ENCODE results near the gene PSMD2.

The PSMD2 gene

GRCh38 chr3:184282941-184283340, 16.1 kb upstream of the PSMD2 start:
- Histone ChIP-seq H3K9me3 (ENCODE audit: control insufficient read depth, low read length) (no peaks in the 10 kb centered on the region), H3K27me3 (ENCODE audit: control insufficient read depth, insufficient read depth, low read length, poor library complexity, severe bottlenecking) (peaks cover 10% of the 10 kb centered on the region), H3K36me3 (ENCODE audit: control insufficient read depth, insufficient read depth, low read length) (no peaks in the 10 kb centered on the region), H3K27ac (ENCODE audit: insufficient read depth, low read depth, low read length, poor library complexity, severe bottlenecking) (no peak overlapping the region), H3K4me3 (ENCODE audit: insufficient read depth, low read depth, low read length) (no peak overlapping the region), H3K4me1 (ENCODE audit: control insufficient read depth, insufficient read depth, low read length) (no peaks in the 10 kb centered on the region)
- WGBS, 2 experiments: 90 to 91% methylated on average over 4 of the region's 4 CpGs

- Histone ChIP-seq H3K4me3 (ENCODE audit: insufficient read depth, low read depth, low read length) (no peak overlapping the region), H3K9me3 (ENCODE audit: control insufficient read depth, low read length) (no peaks in the 10 kb centered on the region), H3K27me3 (ENCODE audit: control insufficient read depth, insufficient read depth, low read length, poor library complexity, severe bottlenecking) (peaks cover 3% of the 10 kb centered on the region), H3K27ac (ENCODE audit: insufficient read depth, low read depth, low read length, poor library complexity, severe bottlenecking) (no peak overlapping the region), H3K4me1 (ENCODE audit: control insufficient read depth, insufficient read depth, low read length) (no peaks in the 10 kb centered on the region), H3K36me3 (ENCODE audit: control insufficient read depth, insufficient read depth, low read length) (no peaks in the 10 kb centered on the region)
- WGBS, 2 experiments: 93 to 96% methylated on average over 8 of the region's 8 CpGs
Observed at GRCh38 chr3:184283681-184284080, 15.4 kb upstream of the PSMD2 start.

GRCh38 chr3:184284696-184285095, 14.3 kb upstream of the PSMD2 start:
- Histone ChIP-seq H3K36me3 (ENCODE audit: control insufficient read depth, insufficient read depth, low read length) (no peaks in the 10 kb centered on the region), H3K9me3 (ENCODE audit: control insufficient read depth, low read length) (no peaks in the 10 kb centered on the region), H3K27me3 (ENCODE audit: control insufficient read depth, insufficient read depth, low read length, poor library complexity, severe bottlenecking) (no peaks in the 10 kb centered on the region), H3K27ac (ENCODE audit: insufficient read depth, low read depth, low read length, poor library complexity, severe bottlenecking) (no peak overlapping the region), H3K4me1 (ENCODE audit: control insufficient read depth, insufficient read depth, low read length) (no peaks in the 10 kb centered on the region), H3K4me3 (ENCODE audit: insufficient read depth, low read depth, low read length) (no peak overlapping the region)
- 7% methylated on average over 4 of the region's 4 CpGs for WGBS, 2 experiments

GRCh38 chr3:184289426-184289938, 9.6 kb upstream of the PSMD2 start:
- H3K27ac ChIP-seq (ENCODE audit: insufficient read depth, low read depth, low read length, poor library complexity, severe bottlenecking): no peak overlapping the region
- no peaks in the 10 kb centered on the region for H3K36me3 ChIP-seq (ENCODE audit: control insufficient read depth, insufficient read depth, low read length)
- 23 to 24% methylated on average over 10 of the region's 10 CpGs for WGBS, 2 experiments
- no peak overlapping the region for H3K4me3 ChIP-seq (ENCODE audit: insufficient read depth, low read depth, low read length)
- H3K9me3 ChIP-seq (ENCODE audit: control insufficient read depth, low read length): no peaks in the 10 kb centered on the region
- no peaks in the 10 kb centered on the region for H3K4me1 ChIP-seq (ENCODE audit: control insufficient read depth, insufficient read depth, low read length)
- no peaks in the 10 kb centered on the region for H3K27me3 ChIP-seq (ENCODE audit: control insufficient read depth, insufficient read depth, low read length, poor library complexity, severe bottlenecking)

- no peak overlapping the region for H3K4me3 ChIP-seq (ENCODE audit: insufficient read depth, low read depth, low read length)
- H3K27me3 ChIP-seq (ENCODE audit: control insufficient read depth, insufficient read depth, low read length, poor library complexity, severe bottlenecking): peaks cover 3% of the 10 kb centered on the region
Observed at GRCh38 chr3:184290331-184290730, 8.7 kb upstream of the PSMD2 start.

GRCh38 chr3:184291044-184291737, 7.8 kb upstream of the PSMD2 start:
- no peak overlapping the region for H3K27ac ChIP-seq (ENCODE audit: insufficient read depth, low read depth, low read length, poor library complexity, severe bottlenecking)
- H3K36me3 ChIP-seq (ENCODE audit: control insufficient read depth, insufficient read depth, low read length): no peaks in the 10 kb centered on the region
- H3K4me3 ChIP-seq (ENCODE audit: insufficient read depth, low read depth, low read length): no peak overlapping the region
- peaks cover 3% of the 10 kb centered on the region for H3K27me3 ChIP-seq (ENCODE audit: control insufficient read depth, insufficient read depth, low read length, poor library complexity, severe bottlenecking)
- 92 to 93% methylated on average over 22 of the region's 22 CpGs for WGBS, 2 experiments
- H3K4me1 ChIP-seq (ENCODE audit: control insufficient read depth, insufficient read depth, low read length): no peaks in the 10 kb centered on the region
- H3K9me3 ChIP-seq (ENCODE audit: control insufficient read depth, low read length): no peaks in the 10 kb centered on the region

More at GRCh38 chr3:184290331-184290730, 8.7 kb upstream of the PSMD2 start:
- Histone ChIP-seq H3K9me3 (ENCODE audit: control insufficient read depth, low read length) (no peaks in the 10 kb centered on the region), H3K27ac (ENCODE audit: insufficient read depth, low read depth, low read length, poor library complexity, severe bottlenecking) (no peak overlapping the region), H3K4me1 (ENCODE audit: control insufficient read depth, insufficient read depth, low read length) (no peaks in the 10 kb centered on the region), H3K36me3 (ENCODE audit: control insufficient read depth, insufficient read depth, low read length) (no peaks in the 10 kb centered on the region)
- WGBS, 2 experiments: 84 to 87% methylated on average over 10 of the region's 10 CpGs

- H3K27ac ChIP-seq (ENCODE audit: insufficient read depth, low read depth, low read length, poor library complexity, severe bottlenecking): no peak overlapping the region
- no peaks in the 10 kb centered on the region for H3K36me3 ChIP-seq (ENCODE audit: control insufficient read depth, insufficient read depth, low read length)
- peaks cover 3% of the 10 kb centered on the region for H3K27me3 ChIP-seq (ENCODE audit: control insufficient read depth, insufficient read depth, low read length, poor library complexity, severe bottlenecking)
- no peaks in the 10 kb centered on the region for H3K4me1 ChIP-seq (ENCODE audit: control insufficient read depth, insufficient read depth, low read length)
- H3K9me3 ChIP-seq (ENCODE audit: control insufficient read depth, low read length): no peaks in the 10 kb centered on the region
- no peak overlapping the region for H3K4me3 ChIP-seq (ENCODE audit: insufficient read depth, low read depth, low read length)
- WGBS, 2 experiments: 93 to 94% methylated on average over 21 of the region's 21 CpGs
Observed at GRCh38 chr3:184291738-184292445, 7.1 kb upstream of the PSMD2 start.

- Histone ChIP-seq H3K9me3 (ENCODE audit: control insufficient read depth, low read length) (no peaks in the 10 kb centered on the region), H3K36me3 (ENCODE audit: control insufficient read depth, insufficient read depth, low read length) (peaks cover 6% of the 10 kb centered on the region), H3K27me3 (ENCODE audit: control insufficient read depth, insufficient read depth, low read length, poor library complexity, severe bottlenecking) (peaks cover 3% of the 10 kb centered on the region), H3K4me1 (ENCODE audit: control insufficient read depth, insufficient read depth, low read length) (peaks cover 5% of the 10 kb centered on the region), H3K4me3 (ENCODE audit: insufficient read depth, low read depth, low read length) (no peak overlapping the region), H3K27ac (ENCODE audit: insufficient read depth, low read depth, low read length, poor library complexity, severe bottlenecking) (no peak overlapping the region)
- 83 to 84% methylated on average over 3 of the region's 3 CpGs for WGBS, 2 experiments
Observed at GRCh38 chr3:184295771-184296170, 3.3 kb upstream of the PSMD2 start.

- peaks cover 5% of the 10 kb centered on the region for H3K4me1 ChIP-seq (ENCODE audit: control insufficient read depth, insufficient read depth, low read length)
- 76 to 80% methylated on average over 7 of the region's 7 CpGs for WGBS, 2 experiments
- H3K27ac ChIP-seq (ENCODE audit: insufficient read depth, low read depth, low read length, poor library complexity, severe bottlenecking): no peak overlapping the region
- H3K4me3 ChIP-seq (ENCODE audit: insufficient read depth, low read depth, low read length): no peak overlapping the region
- no peaks in the 10 kb centered on the region for H3K9me3 ChIP-seq (ENCODE audit: control insufficient read depth, low read length)
- H3K36me3 ChIP-seq (ENCODE audit: control insufficient read depth, insufficient read depth, low read length): peaks cover 14% of the 10 kb centered on the region
- H3K27me3 ChIP-seq (ENCODE audit: control insufficient read depth, insufficient read depth, low read length, poor library complexity, severe bottlenecking): peaks cover 3% of the 10 kb centered on the region
Observed at GRCh38 chr3:184296616-184297015, 2.4 kb upstream of the PSMD2 start.

All from ectodermal cell (in vitro differentiated cells).